GM12892 (cell line): ENCODE results near the gene ANKRD44.

Experiments
- POLR2A ChIP-seq: IDR thresholded peaks from 2 replicates; pipeline ENCODE4 v1.6.1; 2011; ENCODE audit warnings: low read depth, low read length, control low read depth
- POLR2AphosphoS5 ChIP-seq: IDR thresholded peaks from 2 replicates; pipeline ENCODE4 v1.6.1; 2011; ENCODE audit warnings: low read depth, low read length, control low read depth
- TAF1 ChIP-seq: IDR thresholded peaks from 2 replicates; pipeline ENCODE4 v1.6.1; 2011; ENCODE audit warnings: low read depth, mild to moderate bottlenecking, control low read depth, low read length, borderline replicate concordance

GRCh38 chr2:197116306-197116879, 194.2 kb downstream of the ANKRD44 start:
- TF ChIP-seq POLR2AphosphoS5 (no peak), POLR2A (no peak), TAF1 (no peak)
